Gastrocnemius medialis (tissue), 4 donors: ENCODE data around the gene ZXDC. TPM values are rescaled to one million over a fixed set of nuclear protein-coding genes. Genes with fewer than 3 reads are reported as not detected.

Experiments
- ATAC-seq, 2 donors: fragments of 150-250 bp; one replicate each; pipeline ENCODE4 v1.9.1; 2016
- DNase-seq, 2 donors: peaks; one replicate each; pipeline ENCODE4 v3.0.0-alpha.2; 2019
- H3K27ac ChIP-seq, 4 donors: fragments of 200-600 bp; sonication (generic); 1 replicate in 1 of 4; 2 replicates in 3 of 4; pipeline ENCODE4 v1.5.1; 2016 to 2018; ENCODE audit warnings: mild to moderate bottlenecking in 2 of 4, moderate library complexity in 1 of 4
- H3K27me3 ChIP-seq, 3 donors: fragments of 200-600 bp; sonication (generic) in 2 of 3; 1 replicate in 1 of 3; 2 replicates in 2 of 3; pipeline versions ENCODE4 v1.5.1 to v1.6.0; 2016 to 2019; ENCODE audit warnings: mild to moderate bottlenecking in 1 of 3, moderate library complexity in 1 of 3
- H3K36me3 ChIP-seq, 2 donors: fragments of 200-600 bp; sonication (generic) in 1 of 2; one replicate each; pipeline ENCODE4 v1.5.1; 2017 to 2018
- H3K4me1 ChIP-seq, 2 donors: fragments of 200-600 bp; sonication (generic) in 1 of 2; one replicate each; pipeline ENCODE4 v1.5.1; 2016 to 2017; ENCODE audit warnings: mild to moderate bottlenecking in 2 of 2
- H3K4me3 ChIP-seq, 4 donors: fragments of 200-600 bp; sonication (generic) in 3 of 4; 1 replicate in 1 of 4; 2 replicates in 3 of 4; pipeline ENCODE4 v1.5.1; 2016 to 2019; ENCODE audit warnings: mild to moderate bottlenecking in 2 of 4
- H3K9me3 ChIP-seq, 3 donors: fragments of 200-600 bp; sonication (generic) in 2 of 3; 1 replicate in 1 of 3; 2 replicates in 2 of 3; pipeline ENCODE4 v1.5.1; 2016 to 2019
- CTCF ChIP-seq, 5 experiments: fragments of 450-650 bp in 3 of 5; fragments of 200-600 bp in 2 of 5; sonication (generic) in 2 of 5; IDR thresholded peaks in 4 of 5; conservative IDR thresholded peaks in 1 of 5; 1 replicate in 4 of 5; 2 replicates in 1 of 5; pipeline ENCODE4 v1.5.1; 2016 to 2019; ENCODE audit warnings: antibody characterized with exemption in 5 of 5, mild to moderate bottlenecking in 3 of 5, moderate library complexity in 3 of 5
- POLR2A ChIP-seq, 2 donors: fragments of 450-650 bp; IDR thresholded peaks; one replicate each; pipeline ENCODE4 v1.6.1; 2017; ENCODE audit warnings: antibody characterized with exemption in 2 of 2, mild to moderate bottlenecking in 2 of 2, moderate library complexity in 2 of 2
- in situ Hi-C, 4 donors: fragments of 200-750 bp; cut with MboI; loops; one replicate each; pipeline versions ENCODE4 v1.15.0 to v1.8.0; 2017; ENCODE audit warnings: low sequenced_read_pairs in 4 of 4
- intact Hi-C: fragments of 100-400 bp; cut with DNase I; formaldehyde crosslinking; loops from one replicate; pipeline ENCODE4 v1.15.1; 2023; ENCODE audit warnings: low total_unique reads
- total RNA-seq, 4 donors: library from RNA; depleted of rRNA; stranded (reverse); fragments of >200 nt; gene quantifications; one replicate each; pipeline versions ENCODE4 v1.1.0 to v1.2.3, GENCODE V29; 2016

Gene ZXDC
- total RNA-seq, 4 donors from 2014 or later, result 40.9 to 54.2 (median 45.4) TPM

DNA sequence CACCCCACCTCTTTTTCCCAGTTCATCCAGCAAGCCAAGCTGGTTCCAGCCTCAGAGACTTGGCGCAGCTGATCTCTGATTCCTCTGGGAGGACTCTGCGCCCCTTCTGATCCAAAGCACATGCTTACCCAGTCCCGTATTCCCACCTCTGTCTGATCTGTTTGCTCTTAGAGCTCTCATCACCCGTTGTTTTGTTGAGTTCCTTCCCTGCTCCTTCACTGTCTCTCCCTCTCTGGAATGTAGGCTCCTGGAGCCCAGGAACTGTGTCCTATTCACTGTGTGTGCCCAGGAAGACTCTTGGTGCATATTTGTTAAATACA is 1.3 kb upstream of the ZXDC start:
- no peaks in the 10 kb centered on the region for H3K36me3 ChIP-seq
- intact Hi-C loops, result loop anchor here (10.0 kb wide), 1 partner anchor 562 kb away; no protein-coding TSS in a partner anchor
- ATAC-seq (no peak), DNase-seq (no peak)
- no peak for TF ChIP-seq CTCF (IDR thresholded peaks at IDR 0.05 in 4 of 5, conservative IDR thresholded peaks at IDR 0.05 in 1 of 5)
- no peak for TF ChIP-seq POLR2A (IDR thresholded peaks at IDR 0.05)
- H3K27me3 ChIP-seq, result no peaks in the 10 kb centered on the region
- peak overlapping the region in 1 of 4 donors; percentile 75 for H3K4me3 ChIP-seq
- no peaks in the 10 kb centered on the region for H3K9me3 ChIP-seq
- in situ Hi-C loops, result loop anchor here in 2 of 4 donors (10.0 kb wide), 2 partner anchors 82 to 222 kb away; partner anchors contain the start of gene CFAP100 (in 2 of the 2)
- H3K4me1 ChIP-seq, result peaks cover 26 to 35% of the 10 kb centered on the region in 2 donors
- peak overlapping the region in 3 of 4 donors; percentile 40 to 95 (median 90) for H3K27ac ChIP-seq

GRCh38 chr3:126476166-126477060 is 722 bp upstream of the ZXDC start:
- intact Hi-C loops, result loop anchor here (10.0 kb wide), 1 partner anchor 562 kb away; no protein-coding TSS in a partner anchor
- peak overlapping the region; percentile 60 to 75 (median 62) for H3K4me3 ChIP-seq
- peak in 1 of 2 donors; percentile 69 for DNase-seq

GRCh38 chr3:126474498-126475412 is 936 bp downstream of the ZXDC start:
- peak overlapping the region; percentile 94 to 97 (median 96) for H3K27ac ChIP-seq
- peaks cover 49 to 54% of the 10 kb centered on the region in 2 donors for H3K4me1 ChIP-seq
- in situ Hi-C loops (loop anchor here in 2 of 4 donors (10.0 kb wide), 2 partner anchors 80 to 220 kb away; partner anchors contain the start of gene CFAP100 (in 2 of the 2)), intact Hi-C loops (loop anchor here (1.0 to 10.0 kb wide), 3 partner anchors 86 to 560 kb away; no protein-coding TSS in a partner anchor)
- peak overlapping the region; percentile 70 to 93 (median 72) for H3K4me3 ChIP-seq
- peak in 1 of 5 experiments; percentile 4 for TF ChIP-seq CTCF (IDR thresholded peaks at IDR 0.05 in 4 of 5, conservative IDR thresholded peaks at IDR 0.05 in 1 of 5)
- TF ChIP-seq POLR2A (IDR thresholded peaks at IDR 0.05), result peak in 1 of 2 donors; percentile 54
- peak in 1 of 2 donors; percentile 66 for DNase-seq
- no peaks in the 10 kb centered on the region for H3K9me3 ChIP-seq
- no peaks in the 10 kb centered on the region for H3K27me3 ChIP-seq
- peak; percentile 15 to 21 for ATAC-seq
- peaks cover 0 to 11% of the 10 kb centered on the region in 2 donors for H3K36me3 ChIP-seq

More at GRCh38 chr3:126476166-126477060, 722 bp upstream of the ZXDC start:
- H3K9me3 ChIP-seq, result no peaks in the 10 kb centered on the region
- in situ Hi-C loops, result loop anchor here in 2 of 4 donors (10.0 kb wide), 2 partner anchors 82 to 222 kb away; partner anchors contain the start of gene CFAP100 (in 2 of the 2)
- H3K4me1 ChIP-seq, result peaks cover 32 to 37% of the 10 kb centered on the region in 2 donors
- no peaks in the 10 kb centered on the region for H3K27me3 ChIP-seq
- ATAC-seq, result peak; percentile 11 to 20
- TF ChIP-seq CTCF (IDR thresholded peaks at IDR 0.05 in 4 of 5, conservative IDR thresholded peaks at IDR 0.05 in 1 of 5) (no peak), POLR2A (IDR thresholded peaks at IDR 0.05) (peak; percentile 75 to 81)
- H3K36me3 ChIP-seq, result no peaks in the 10 kb centered on the region
- H3K27ac ChIP-seq, result peak overlapping the region; percentile 90 to 96 (median 94)
